ENCODE results near the gene FHAD1. TPM values are rescaled to one million over a fixed set of nuclear protein-coding genes. Genes with fewer than 3 reads are reported as not detected.

Gene FHAD1
- total and polyA plus RNA-seq, 2 donors (not counting 3 experiments of a cell fraction or from before 2014, with no cell fraction given), result 0.04 to 0.69 TPM

GRCh38 chr1:15362737-15363128 lies 115.7 kb downstream of the FHAD1 start:
- no peaks in the 10 kb centered on the region for H3K9me3 ChIP-seq (replicated peaks; ENCODE audit: control insufficient read depth, insufficient read depth, low read length)
- dilution Hi-C loops (cut with MboI; ENCODE audit: extremely low pct_ligation_motif_present, low sequenced_read_pairs) (no loop called here), intact Hi-C loops (cut with micrococcal nuclease) (no loop called here)
- no TSS peak for BruUV-seq (replicated peaks)
- no peaks in the 10 kb centered on the region for H3K4me1 ChIP-seq (ENCODE audit: control insufficient read depth, extremely low read depth, insufficient read depth, low read length)
- TF ChIP-seq, protein P1, sequence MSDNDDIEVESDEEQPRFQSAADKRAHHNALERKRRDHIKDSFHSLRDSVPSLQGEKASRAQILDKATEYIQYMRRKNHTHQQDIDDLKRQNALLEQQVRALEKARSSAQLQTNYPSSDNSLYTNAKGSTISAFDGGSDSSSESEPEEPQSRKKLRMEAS (IDR thresholded peaks at IDR 0.05; ENCODE audit: insufficient read depth, insufficient read length), result no peak
- TF ChIP-seq MYC (IDR thresholded peaks at IDR 0.05; ENCODE audit: low read depth, low read length), result no peak
- TF ChIP-seq FOS (IDR thresholded peaks at IDR 0.05; ENCODE audit: borderline replicate concordance, insufficient read depth, low read length), result no peak
- no peak for TF ChIP-seq POLR2AphosphoS5 (IDR thresholded peaks at IDR 0.05; ENCODE audit: insufficient read depth, low read depth, low read length)
- H3K4me2 ChIP-seq (ENCODE audit: insufficient read depth, low read length), result no peak overlapping the region
- FAIRE-seq (no peak), DNase-seq (ENCODE audit: low read depth, low spot score) (no peak)
- no peak overlapping the region for H3K27ac ChIP-seq (ENCODE audit: insufficient read depth, low read depth, low read length)
- POLR2A ChIA-PET, result no interaction called here
- no peaks in the 10 kb centered on the region for H3K27me3 ChIP-seq (ENCODE audit: control insufficient read depth in 2 of 2, insufficient read depth in 2 of 2, low read length in 2 of 2)
- H3K36me3 ChIP-seq (ENCODE audit: control insufficient read depth in 2 of 2, extremely low read depth in 1 of 2, insufficient read depth in 2 of 2, low read length in 2 of 2), result no peaks in the 10 kb centered on the region
- no peaks in the 10 kb centered on the region for H3K79me2 ChIP-seq (ENCODE audit: control insufficient read depth, insufficient read depth, low read length)
- H3K9ac ChIP-seq (replicated peaks; ENCODE audit: extremely low read depth, insufficient read depth, low read length), result no peak overlapping the region
- no peak overlapping the region for H2AFZ ChIP-seq (ENCODE audit: low read depth, low read length)
- H3K4me3 ChIP-seq (replicated peaks in 1 of 3; ENCODE audit: insufficient read depth in 1 of 3, low read depth in 1 of 3, low read length in 3 of 3), result no peak overlapping the region
- CTCF ChIA-PET, result interaction anchor here (1.3 kb wide), 1 partner anchor 39 kb away, joined by 5 read pairs; no protein-coding TSS in a partner anchor
- H3K9me1 ChIP-seq (replicated peaks; ENCODE audit: control insufficient read depth, extremely low read depth, insufficient read depth, low read length), result no peaks in the 10 kb centered on the region
- H4K20me1 ChIP-seq (replicated peaks; ENCODE audit: control insufficient read depth, extremely low read depth, insufficient read depth, low read length), result no peaks in the 10 kb centered on the region

GRCh38 chr1:15364740-15365139 lies 117.7 kb downstream of the FHAD1 start:
- FAIRE-seq, result no peak
- no TSS peak for BruUV-seq (replicated peaks)

More at GRCh38 chr1:15364740-15365139, 117.7 kb downstream of the FHAD1 start:
- Histone ChIP-seq H4K20me1 (replicated peaks; ENCODE audit: control insufficient read depth, extremely low read depth, insufficient read depth, low read length) (no peaks in the 10 kb centered on the region), H3K79me2 (ENCODE audit: control insufficient read depth, insufficient read depth, low read length) (no peaks in the 10 kb centered on the region), H3K36me3 (ENCODE audit: control insufficient read depth in 2 of 2, extremely low read depth in 1 of 2, insufficient read depth in 2 of 2, low read length in 2 of 2) (no peaks in the 10 kb centered on the region), H2AFZ (ENCODE audit: low read depth, low read length) (no peak overlapping the region), H3K9ac (replicated peaks; ENCODE audit: extremely low read depth, insufficient read depth, low read length) (no peak overlapping the region), H3K4me1 (ENCODE audit: control insufficient read depth, extremely low read depth, insufficient read depth, low read length) (no peaks in the 10 kb centered on the region), H3K4me3 (replicated peaks in 1 of 3; ENCODE audit: insufficient read depth in 1 of 3, low read depth in 1 of 3, low read length in 3 of 3) (no peak overlapping the region), H3K4me2 (ENCODE audit: insufficient read depth, low read length) (no peak overlapping the region), H3K27me3 (ENCODE audit: control insufficient read depth in 2 of 2, insufficient read depth in 2 of 2, low read length in 2 of 2) (no peaks in the 10 kb centered on the region), H3K9me3 (replicated peaks; ENCODE audit: control insufficient read depth, insufficient read depth, low read length) (no peaks in the 10 kb centered on the region), H3K9me1 (replicated peaks; ENCODE audit: control insufficient read depth, extremely low read depth, insufficient read depth, low read length) (no peaks in the 10 kb centered on the region), H3K27ac (ENCODE audit: insufficient read depth, low read depth, low read length) (no peak overlapping the region)
- dilution Hi-C loops (cut with MboI; ENCODE audit: extremely low pct_ligation_motif_present, low sequenced_read_pairs), result no loop called here
- DNase-seq (ENCODE audit: low read depth, low spot score), result no peak
- TF ChIP-seq GATA2 (IDR thresholded peaks at IDR 0.05; ENCODE audit: insufficient read depth, insufficient read length, low read depth, low read length), result no peak
- no peak for TF ChIP-seq EZH2 (IDR thresholded peaks at IDR 0.05; ENCODE audit: borderline replicate concordance, low read depth, low read length, severe bottlenecking)
- no peak for TF ChIP-seq POLR2A (IDR thresholded peaks at IDR 0.05; ENCODE audit: low read depth, low read length)
- no peak for TF ChIP-seq POLR2AphosphoS5 (IDR thresholded peaks at IDR 0.05; ENCODE audit: insufficient read depth, low read depth, low read length)
- TF ChIP-seq MYC (IDR thresholded peaks at IDR 0.05; ENCODE audit: low read depth, low read length), result no peak
- TF ChIP-seq, protein P1 (IDR thresholded peaks at IDR 0.05; ENCODE audit: insufficient read depth, insufficient read length), result no peak
- no peak for TF ChIP-seq FOS (IDR thresholded peaks at IDR 0.05; ENCODE audit: borderline replicate concordance, insufficient read depth, low read length)
- TF ChIP-seq, protein P2, sequence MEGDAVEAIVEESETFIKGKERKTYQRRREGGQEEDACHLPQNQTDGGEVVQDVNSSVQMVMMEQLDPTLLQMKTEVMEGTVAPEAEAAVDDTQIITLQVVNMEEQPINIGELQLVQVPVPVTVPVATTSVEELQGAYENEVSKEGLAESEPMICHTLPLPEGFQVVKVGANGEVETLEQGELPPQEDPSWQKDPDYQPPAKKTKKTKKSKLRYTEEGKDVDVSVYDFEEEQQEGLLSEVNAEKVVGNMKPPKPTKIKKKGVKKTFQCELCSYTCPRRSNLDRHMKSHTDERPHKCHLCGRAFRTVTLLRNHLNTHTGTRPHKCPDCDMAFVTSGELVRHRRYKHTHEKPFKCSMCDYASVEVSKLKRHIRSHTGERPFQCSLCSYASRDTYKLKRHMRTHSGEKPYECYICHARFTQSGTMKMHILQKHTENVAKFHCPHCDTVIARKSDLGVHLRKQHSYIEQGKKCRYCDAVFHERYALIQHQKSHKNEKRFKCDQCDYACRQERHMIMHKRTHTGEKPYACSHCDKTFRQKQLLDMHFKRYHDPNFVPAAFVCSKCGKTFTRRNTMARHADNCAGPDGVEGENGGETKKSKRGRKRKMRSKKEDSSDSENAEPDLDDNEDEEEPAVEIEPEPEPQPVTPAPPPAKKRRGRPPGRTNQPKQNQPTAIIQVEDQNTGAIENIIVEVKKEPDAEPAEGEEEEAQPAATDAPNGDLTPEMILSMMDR (IDR thresholded peaks at IDR 0.05; ENCODE audit: extremely low read depth in 1 of 2, insufficient read depth in 1 of 2, low read depth in 1 of 2, low read length in 2 of 2), result no peak
- no peak for TF ChIP-seq JUN (IDR thresholded peaks at IDR 0.05; ENCODE audit: borderline replicate concordance, insufficient read depth, insufficient read length, low read depth)
- ChIA-PET POLR2A (no interaction called here), CTCF (no interaction called here)
- intact Hi-C loops (cut with micrococcal nuclease), result loop anchor here (2.0 kb wide), 1 partner anchor 36 kb away; no protein-coding TSS in a partner anchor

Measured in endothelial cell of umbilical vein (primary cell).